ENCODE measurements around the gene AP3S2. TPM values are rescaled to one million over a fixed set of nuclear protein-coding genes. Genes with fewer than 3 reads are reported as not detected.
"Not testable (repeated sequence)": the region's sequence is repeated elsewhere in the genome, so short reads cannot be mapped to it uniquely, and the experiment has no call there.

AP3S2 gene
- total RNA-seq, 4 donors from 2014 or later, result 13.2 to 106 (median 63.5) TPM

DNA sequence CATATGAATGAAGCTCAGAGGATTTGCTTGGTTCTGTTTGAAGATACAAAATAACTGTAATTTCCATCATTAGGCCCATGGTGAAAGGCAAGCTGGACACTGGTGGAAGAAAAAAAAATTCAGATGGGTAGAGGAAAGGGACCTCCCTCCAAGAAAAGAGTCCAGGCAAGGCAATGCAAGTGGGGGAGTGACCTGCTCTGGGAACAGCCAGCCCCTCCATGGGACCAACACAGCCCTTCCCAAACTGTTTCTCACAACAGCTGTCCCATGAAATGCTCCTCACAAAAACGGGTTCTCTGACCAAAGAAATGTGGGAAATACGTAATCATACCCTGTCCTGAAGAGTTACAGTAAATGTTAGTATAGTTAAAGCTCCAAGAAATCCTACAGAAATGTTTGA lies 4.4 kb upstream of the AP3S2 start:
- Histone ChIP-seq H3K27ac (peak overlapping the region in 1 of 4 donors; percentile 8), H3K4me3 (no peak overlapping the region), H3K36me3 (peaks cover 0 to 23% (median 0%) of the 10 kb centered on the region in 3 donors), H3K4me1 (peaks cover 0 to 18% (median 0%) of the 10 kb centered on the region in 4 donors), H3K27me3 (no peaks in the 10 kb centered on the region), H3K9me3 (no peaks in the 10 kb centered on the region)
- TF ChIP-seq, protein P1, sequence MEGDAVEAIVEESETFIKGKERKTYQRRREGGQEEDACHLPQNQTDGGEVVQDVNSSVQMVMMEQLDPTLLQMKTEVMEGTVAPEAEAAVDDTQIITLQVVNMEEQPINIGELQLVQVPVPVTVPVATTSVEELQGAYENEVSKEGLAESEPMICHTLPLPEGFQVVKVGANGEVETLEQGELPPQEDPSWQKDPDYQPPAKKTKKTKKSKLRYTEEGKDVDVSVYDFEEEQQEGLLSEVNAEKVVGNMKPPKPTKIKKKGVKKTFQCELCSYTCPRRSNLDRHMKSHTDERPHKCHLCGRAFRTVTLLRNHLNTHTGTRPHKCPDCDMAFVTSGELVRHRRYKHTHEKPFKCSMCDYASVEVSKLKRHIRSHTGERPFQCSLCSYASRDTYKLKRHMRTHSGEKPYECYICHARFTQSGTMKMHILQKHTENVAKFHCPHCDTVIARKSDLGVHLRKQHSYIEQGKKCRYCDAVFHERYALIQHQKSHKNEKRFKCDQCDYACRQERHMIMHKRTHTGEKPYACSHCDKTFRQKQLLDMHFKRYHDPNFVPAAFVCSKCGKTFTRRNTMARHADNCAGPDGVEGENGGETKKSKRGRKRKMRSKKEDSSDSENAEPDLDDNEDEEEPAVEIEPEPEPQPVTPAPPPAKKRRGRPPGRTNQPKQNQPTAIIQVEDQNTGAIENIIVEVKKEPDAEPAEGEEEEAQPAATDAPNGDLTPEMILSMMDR (IDR thresholded peaks at IDR 0.05), result no peak
- no peak for TF ChIP-seq POLR2A (IDR thresholded peaks at IDR 0.05)
- DNase-seq, result no peak

DNA sequence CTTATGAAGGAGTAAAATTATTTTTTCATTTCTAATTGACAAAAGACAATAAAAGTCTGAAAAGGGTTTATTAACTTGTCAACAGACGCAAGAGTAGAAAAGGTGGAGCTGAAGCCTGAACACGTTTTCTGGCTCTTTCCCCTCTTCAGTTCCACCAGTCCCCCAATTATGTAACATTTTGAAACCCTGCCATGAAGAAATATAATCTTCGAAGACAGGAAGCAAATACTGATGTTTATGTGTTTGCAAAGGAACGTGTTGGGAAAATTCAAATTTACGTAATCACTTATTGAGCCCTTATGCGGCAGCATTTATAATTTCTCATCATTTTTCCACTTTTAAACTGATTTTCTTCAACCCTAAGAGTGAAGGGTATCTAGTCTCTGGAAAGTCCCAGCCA lies 767 bp downstream of the AP3S2 start:
- TF ChIP-seq, protein P1 (IDR thresholded peaks at IDR 0.05), result no peak
- no peak for TF ChIP-seq POLR2A (IDR thresholded peaks at IDR 0.05)
- H3K4me3 ChIP-seq, result peak overlapping the region; percentile 66 to 87 (median 76)
- H3K27ac ChIP-seq, result peak overlapping the region in 3 of 4 donors; percentile 87 to 91 (median 90)
- no peaks in the 10 kb centered on the region for H3K9me3 ChIP-seq
- H3K27me3 ChIP-seq, result no peaks in the 10 kb centered on the region
- no peak for DNase-seq
- H3K36me3 ChIP-seq, result peaks cover 0 to 10% (median 0%) of the 10 kb centered on the region in 3 donors
- H3K4me1 ChIP-seq, result peaks cover 0 to 13% (median 0%) of the 10 kb centered on the region in 4 donors

DNA sequence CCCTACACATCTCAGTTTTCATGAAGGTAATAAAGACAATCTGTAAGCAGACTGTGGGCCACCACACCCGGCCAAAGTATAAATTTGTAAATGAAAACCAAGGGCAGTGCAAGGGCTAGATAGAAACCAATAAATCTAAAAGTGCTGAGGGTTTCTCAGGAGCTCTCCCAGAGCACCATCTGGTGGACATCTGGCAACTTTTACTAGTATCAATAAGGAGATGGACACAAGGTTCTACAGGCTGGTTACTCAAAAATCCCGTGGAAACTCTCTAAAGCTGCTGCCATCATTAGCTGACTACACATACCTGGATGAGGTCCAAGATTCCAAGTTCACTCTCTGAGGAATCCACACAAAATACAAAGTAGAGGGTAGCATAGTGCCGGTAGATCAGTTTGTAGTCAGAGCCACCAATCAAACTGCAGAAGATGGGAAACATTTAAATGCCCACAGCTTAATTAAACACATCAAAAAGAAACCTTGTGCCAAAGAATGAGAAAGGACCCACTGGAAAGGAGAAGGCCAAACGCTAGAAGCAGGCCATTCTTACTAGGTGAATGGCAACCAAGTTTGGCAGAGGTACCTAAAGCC lies 5.5 kb downstream of the AP3S2 start:
- H3K4me3 ChIP-seq, result no peak overlapping the region
- H3K4me1 ChIP-seq, result peaks cover 0 to 13% (median 0%) of the 10 kb centered on the region in 4 donors
- no peak overlapping the region for H3K27ac ChIP-seq
- DNase-seq, result peak in 1 of 3 donors; percentile 74
- H3K36me3 ChIP-seq, result peaks cover 0 to 55% (median 0%) of the 10 kb centered on the region in 3 donors
- no peaks in the 10 kb centered on the region for H3K9me3 ChIP-seq
- TF ChIP-seq POLR2A (IDR thresholded peaks at IDR 0.05), result no peak
- TF ChIP-seq, protein P1 (IDR thresholded peaks at IDR 0.05), result peak in 4 of 6 experiments; percentile 20 to 76 (median 70)
- H3K27me3 ChIP-seq, result no peaks in the 10 kb centered on the region

DNA sequence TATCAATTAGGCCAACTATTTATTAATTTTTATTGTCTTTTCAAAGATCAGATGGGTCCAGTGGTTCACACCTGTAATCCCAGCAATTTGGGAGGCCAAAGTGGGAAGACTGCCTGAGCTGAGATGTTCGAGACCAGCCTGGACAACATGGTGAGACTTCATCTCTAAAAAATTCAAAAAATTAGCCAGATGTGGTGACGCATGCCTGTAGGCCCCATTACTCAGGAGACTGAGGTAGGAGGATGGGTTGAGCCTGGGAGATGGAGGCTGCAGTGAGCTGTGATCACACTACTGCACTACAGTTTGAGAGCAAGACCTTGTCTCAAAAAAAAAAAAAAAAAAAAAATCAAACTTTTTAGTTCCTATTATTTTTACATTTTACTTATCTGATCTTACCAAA lies 8.2 kb downstream of the AP3S2 start:
- H3K4me3 ChIP-seq, result no peak overlapping the region
- H3K36me3 ChIP-seq, result peaks cover 0 to 68% (median 0%) of the 10 kb centered on the region in 3 donors
- H3K9me3 ChIP-seq, result no peaks in the 10 kb centered on the region
- no peak overlapping the region for H3K27ac ChIP-seq
- H3K27me3 ChIP-seq, result no peaks in the 10 kb centered on the region
- no peak for DNase-seq
- H3K4me1 ChIP-seq, result no peaks in the 10 kb centered on the region
- TF ChIP-seq POLR2A (IDR thresholded peaks at IDR 0.05), result no peak
- TF ChIP-seq, protein P1 (IDR thresholded peaks at IDR 0.05), result no peak

DNA sequence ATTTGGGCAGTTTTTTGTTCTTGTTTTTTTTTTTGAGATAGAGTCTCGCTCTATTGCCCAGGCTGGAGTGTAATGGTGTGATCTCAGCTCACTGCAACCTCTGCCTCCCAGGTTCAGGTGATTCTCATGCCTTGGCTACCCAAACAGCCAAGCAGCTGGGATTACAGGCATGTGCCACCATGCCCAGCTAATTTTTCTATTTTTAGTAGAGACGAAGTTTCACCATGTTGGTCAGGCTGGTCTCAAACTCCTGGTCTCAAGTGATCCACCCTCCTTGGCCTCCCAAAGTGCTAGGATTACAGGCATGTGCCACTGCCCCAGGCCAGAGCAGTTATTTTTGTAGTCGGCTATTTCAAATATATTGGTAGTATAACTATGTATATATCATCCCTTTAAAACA lies 8.6 kb downstream of the AP3S2 start:
- DNase-seq, H3K4me1 ChIP-seq, H3K4me3 ChIP-seq, H3K27ac ChIP-seq, H3K27me3 ChIP-seq, H3K9me3 ChIP-seq: not testable (repeated sequence)
- H3K36me3 ChIP-seq, result peaks cover 0 to 72% (median 0%) of the 10 kb centered on the region in 3 donors

DNA sequence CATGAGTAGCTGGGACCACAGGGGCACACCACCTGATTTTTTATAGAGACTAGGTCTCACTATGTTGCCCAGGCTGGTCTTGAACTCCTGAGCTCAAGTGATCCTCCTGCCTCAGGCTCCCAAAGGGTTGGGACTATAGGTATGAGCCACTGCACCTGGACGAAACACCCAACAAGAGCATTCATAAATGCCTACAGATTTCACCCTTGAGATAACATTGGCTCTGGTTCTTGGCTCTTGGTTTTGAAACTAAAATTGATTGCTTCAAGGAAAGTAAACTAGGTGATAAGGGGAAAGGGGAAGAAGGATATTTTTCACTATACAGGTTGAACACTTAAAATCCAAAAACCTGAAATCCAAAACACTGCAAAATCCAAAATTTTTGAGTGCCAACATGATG lies 10.3 kb downstream of the AP3S2 start:
- no peak for DNase-seq
- Histone ChIP-seq H3K27ac (no peak overlapping the region), H3K4me1 (no peaks in the 10 kb centered on the region), H3K4me3 (no peak overlapping the region), H3K36me3 (peaks cover 0 to 76% (median 0%) of the 10 kb centered on the region in 3 donors), H3K9me3 (no peaks in the 10 kb centered on the region), H3K27me3 (no peaks in the 10 kb centered on the region)
- TF ChIP-seq POLR2A (IDR thresholded peaks at IDR 0.05), result no peak
- TF ChIP-seq, protein P1 (IDR thresholded peaks at IDR 0.05), result no peak

Measured in Peyer's patch (tissue), 4 donors.